GM19468 (cell line): ENCODE results near the gene MRPL32.

Experiments used
- ATAC-seq: cut with Tn5 transposase; IDR thresholded peaks from one replicate; pipeline ENCODE4 v1.9.1; 2021; ENCODE audit warnings: mild to moderate bottlenecking, moderate library complexity, moderate number of reproducible peaks; ENCODE audit not compliant: unreplicated experiment; ENCODE audit errors: extremely low read depth

Gene MRPL32

GRCh38 chr7:42925630-42926029 is 6.5 kb upstream of the MRPL32 start:
- ATAC-seq: no peak

DNA sequence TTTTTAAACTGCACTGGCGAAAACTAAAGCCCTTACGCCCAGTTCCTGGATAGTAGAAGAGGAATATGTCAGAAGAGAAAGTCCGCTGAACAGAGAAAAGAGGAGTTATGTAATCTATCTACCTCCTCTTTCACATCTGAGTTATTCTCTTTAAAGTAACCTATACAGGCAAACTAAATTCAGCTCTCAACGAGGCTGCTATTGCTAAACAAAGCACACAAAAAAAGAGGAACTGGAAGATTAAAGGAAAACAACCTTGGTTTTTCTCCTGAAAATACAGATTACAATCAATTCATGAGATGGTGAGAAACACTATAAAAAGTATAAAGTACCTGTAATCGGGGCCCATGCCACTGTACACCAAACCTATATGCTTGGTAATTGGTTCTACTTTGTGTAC is 6.0 kb upstream of the MRPL32 start:
- ATAC-seq: no peak

DNA sequence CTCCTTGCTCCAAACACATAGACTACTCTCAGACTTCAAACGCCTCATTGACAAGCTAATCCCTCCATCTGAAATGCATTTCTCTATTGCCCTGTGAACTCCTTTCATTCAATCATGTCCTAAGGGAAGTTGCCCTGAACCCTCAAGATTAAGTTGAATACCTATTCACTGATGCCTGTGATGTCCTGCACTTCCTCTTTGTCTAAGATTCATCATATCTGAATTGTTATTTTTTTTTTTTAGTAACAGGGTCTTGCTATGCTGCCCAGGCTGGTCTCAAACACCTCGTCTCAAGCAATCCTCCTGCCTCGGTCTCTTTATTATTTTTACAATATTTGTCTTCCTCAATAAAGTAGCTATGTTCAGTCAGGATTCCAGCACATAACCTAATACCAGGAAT is 3.4 kb upstream of the MRPL32 start:
- no peak for ATAC-seq

- no peak for ATAC-seq
These were observed 2.7 kb upstream of the MRPL32 start for GRCh38 chr7:42929449-42929848.

- ATAC-seq: no peak
These were observed 1.3 kb upstream of the MRPL32 start for GRCh38 chr7:42930889-42931288.

DNA sequence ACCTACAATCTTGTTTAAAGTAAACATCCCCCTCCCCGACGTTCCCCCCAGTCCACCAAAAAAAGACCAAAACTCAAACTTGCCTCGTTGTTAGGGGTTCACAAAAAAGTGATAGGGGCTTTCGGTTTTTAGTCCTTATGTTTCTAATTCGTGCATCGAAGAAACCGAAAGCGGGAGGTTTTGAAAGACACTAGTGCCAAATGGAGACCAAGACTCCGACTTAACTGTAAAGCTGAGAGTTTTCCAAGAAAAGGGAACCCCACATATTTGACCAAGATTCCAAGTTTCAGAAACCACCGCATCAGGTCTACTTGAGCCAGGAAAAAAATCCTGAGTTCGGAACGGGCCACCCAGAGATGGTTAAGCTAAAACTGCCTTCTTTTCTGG is 736 bp upstream of the MRPL32 start:
- ATAC-seq: no peak

GRCh38 chr7:42932811-42933591 is 825 bp downstream of the MRPL32 start:
- ATAC-seq: no peak

DNA sequence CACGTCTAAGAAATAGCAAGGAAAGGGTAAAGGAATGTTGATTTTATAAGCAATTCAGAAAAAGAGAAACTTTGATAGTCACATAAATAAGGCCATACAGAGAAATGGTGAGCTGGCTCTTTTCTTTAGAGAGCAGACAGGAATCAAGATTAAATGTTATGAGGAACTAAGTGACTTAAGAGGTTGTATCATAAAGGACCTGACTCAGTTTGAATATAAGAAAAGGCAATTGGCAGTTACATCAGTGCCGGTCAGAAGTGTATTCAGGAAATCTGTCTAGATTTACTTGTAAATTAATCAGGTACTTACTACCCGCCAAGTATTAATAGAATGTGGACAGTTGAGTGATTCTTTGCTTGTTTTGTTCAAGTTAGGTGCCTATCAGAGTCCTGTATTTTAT is 2.1 kb downstream of the MRPL32 start:
- no peak for ATAC-seq

DNA sequence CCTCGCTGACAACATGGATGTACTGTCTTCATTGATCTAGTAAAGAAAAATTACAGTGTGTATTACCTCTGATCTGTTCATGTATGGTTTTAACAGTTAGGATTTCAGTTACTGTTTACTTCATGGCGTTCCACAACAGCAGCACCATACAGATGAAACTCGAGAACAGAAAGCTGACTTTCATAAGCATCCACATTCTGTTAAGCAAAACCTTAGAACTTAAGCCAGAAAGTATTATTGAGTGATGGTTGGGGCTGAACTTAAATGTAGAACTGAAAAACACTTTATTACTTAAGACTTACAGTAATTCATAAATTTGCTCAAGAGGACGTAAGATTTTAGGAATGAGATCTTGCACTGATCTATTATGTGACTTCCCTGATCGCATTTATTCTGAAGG is 3.7 kb downstream of the MRPL32 start:
- ATAC-seq: no peak

GRCh38 chr7:42939457-42940240 is 7.5 kb downstream of the MRPL32 start:
- no peak for ATAC-seq

GRCh38 chr7:42940985-42941847 is 9.0 kb downstream of the MRPL32 start:
- ATAC-seq: no peak

DNA sequence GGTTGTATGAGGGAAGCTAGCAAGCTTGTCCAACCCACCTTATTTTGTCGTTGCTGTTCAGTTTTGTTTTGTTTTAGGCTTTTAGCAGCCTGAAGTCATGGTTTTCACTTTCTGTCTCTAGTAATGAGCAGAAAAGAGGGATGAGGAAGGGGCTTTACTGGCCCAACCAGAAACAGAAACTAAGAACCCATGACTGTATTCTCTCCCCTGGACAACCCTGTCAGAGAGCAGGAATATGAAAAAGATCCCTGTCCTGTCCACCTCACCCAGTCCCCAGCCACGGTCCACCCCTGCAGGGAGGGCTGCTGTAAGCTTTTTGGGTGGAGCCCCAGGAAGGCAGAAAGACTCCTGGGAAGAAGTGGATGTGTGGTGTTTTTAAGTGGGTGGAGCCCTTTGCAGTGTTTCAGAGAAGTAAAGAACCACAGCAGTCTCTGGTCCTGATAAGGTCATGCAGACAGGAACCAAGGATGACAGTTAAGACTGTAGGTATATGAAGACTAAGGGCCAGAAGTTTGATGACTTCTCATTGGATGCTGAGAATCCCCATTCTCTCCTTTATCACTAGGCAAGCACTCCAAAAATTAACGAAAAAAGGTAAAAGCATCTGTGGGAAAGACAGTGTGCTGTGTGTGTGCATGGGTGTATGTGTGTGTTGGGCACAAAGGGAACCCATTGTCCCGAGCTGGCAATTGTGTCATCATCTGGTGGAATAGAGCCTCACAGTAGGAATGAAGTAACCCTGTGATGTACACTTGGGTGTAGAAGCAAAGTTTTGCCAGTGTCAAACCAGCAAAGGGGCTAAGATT is 13.8 kb downstream of the MRPL32 start:
- ATAC-seq: no peak

GRCh38 chr7:42946627-42946950 is 14.4 kb downstream of the MRPL32 start:
- ATAC-seq: no peak

GRCh38 chr7:42947521-42947920 is 15.3 kb downstream of the MRPL32 start:
- ATAC-seq: no peak

DNA sequence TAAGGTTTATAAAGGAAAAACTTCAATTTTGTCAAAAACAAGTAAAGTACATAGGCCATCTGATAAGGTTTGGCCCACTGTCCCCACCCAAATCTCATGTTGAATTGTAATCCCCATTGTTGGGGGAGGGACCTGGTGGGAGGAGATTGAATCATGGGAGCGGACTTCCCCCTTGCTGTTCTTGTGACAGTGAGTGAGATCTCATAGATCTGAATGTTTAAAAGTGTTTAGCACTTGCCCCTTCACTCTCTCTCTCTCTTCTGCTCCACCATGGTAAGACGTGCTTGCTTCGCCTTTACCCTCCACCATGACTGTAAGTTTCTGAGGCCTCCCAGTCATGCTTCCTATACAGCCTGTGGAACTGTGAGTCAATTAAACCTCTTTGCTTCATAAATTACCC is 18.2 kb downstream of the MRPL32 start:
- no peak for ATAC-seq

DNA sequence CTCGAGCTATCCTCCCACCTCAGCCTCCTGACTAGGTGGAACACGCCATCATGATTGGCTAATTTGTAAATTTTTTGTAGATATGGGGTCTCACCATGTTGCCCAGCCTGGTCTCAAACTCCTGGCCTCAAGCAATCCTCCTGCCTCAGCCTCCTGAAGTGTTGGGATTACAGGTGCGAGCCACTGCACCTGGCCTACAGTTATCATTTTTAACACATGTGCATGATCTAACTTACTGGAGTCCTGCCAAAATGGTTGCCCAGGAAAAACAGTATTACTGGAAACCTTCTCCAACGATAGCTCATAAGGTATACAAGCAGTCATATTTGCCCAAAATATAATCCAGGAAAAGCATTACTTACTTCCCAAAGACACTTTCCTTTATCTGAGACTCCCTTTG is 20.2 kb downstream of the MRPL32 start:
- ATAC-seq: no peak

GRCh38 chr7:42953994-42954393 is 21.8 kb downstream of the MRPL32 start:
- ATAC-seq: no peak

DNA sequence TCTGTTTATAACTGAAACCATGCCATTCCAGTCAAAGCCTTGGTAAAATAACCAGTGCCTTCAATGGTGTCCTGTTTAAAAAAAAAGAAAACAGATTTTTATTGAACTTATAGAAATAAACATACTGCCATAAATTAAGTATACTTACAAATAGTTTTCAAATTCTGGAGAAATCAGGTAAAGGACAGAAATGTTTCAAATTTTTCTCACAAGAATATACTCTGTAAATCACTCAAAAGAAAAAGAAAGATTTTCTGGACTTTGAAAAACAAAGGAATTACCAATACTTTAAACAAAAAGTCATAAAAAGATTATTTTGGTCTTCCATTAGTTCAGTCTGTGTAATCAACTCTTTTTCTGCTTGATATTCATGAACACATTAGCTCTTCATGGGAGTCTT is 23.9 kb downstream of the MRPL32 start:
- ATAC-seq: no peak

DNA sequence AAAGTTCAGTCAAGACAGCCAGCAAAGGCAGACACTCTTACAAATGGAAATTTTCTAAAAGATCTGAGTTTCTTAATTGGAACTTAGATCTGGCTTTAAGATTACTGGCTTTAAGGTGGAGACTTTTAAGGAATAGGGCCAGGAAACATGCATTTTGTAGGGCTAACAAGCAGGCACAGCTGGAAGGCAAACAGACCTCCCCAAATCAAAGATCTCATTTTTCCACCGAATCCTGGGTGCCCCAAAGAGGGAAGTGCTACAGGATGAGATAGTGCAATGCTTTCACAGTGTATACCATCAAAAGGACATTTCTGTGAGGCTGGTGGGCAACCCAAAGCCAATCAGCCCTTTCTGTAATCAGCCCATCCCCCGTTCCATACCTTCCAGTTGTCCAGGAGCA is 27.4 kb downstream of the MRPL32 start:
- no peak for ATAC-seq

DNA sequence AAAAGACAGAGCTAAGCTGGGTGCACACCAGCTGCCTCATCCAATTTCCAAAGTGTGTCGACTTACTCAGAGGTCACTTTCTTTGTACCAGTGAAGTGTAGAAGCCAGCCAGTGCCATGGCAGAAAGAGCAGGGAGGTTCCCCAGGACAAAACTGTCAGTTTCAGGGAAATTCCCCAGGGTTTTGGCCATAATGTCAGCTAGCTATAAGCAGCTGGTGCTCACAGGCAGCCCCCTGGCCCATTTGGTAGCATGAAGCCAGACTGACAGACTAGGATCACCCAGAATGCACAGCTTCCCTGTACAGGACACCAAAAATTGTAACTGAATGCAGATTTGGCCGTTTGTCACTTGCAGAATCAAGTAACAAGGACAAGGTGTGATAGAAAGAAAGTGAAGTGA is 28.6 kb downstream of the MRPL32 start:
- no peak for ATAC-seq
